SK-N-MC (cell line): ENCODE data around the gene FXN.

ENCODE experiments used
- EZH2 ChIP-seq: fragments of 200-600 bp; sonication (generic); IDR thresholded peaks from one replicate; pipeline ENCODE4 v1.6.1; 2017; ENCODE audit warnings: antibody characterized with exemption
- FOXP2 ChIP-seq: optimal IDR thresholded peaks from 2 replicates; pipeline ENCODE3; 2011; ENCODE audit warnings: mild to moderate bottlenecking, moderate library complexity; ENCODE audit not compliant: insufficient read depth; ENCODE audit errors: extremely low read length, control extremely low read depth
- POLR2AphosphoS5 ChIP-seq: IDR thresholded peaks from 2 replicates; pipeline ENCODE4 v1.6.1; 2012; ENCODE audit warnings: mild to moderate bottlenecking, low read depth, low read length, borderline replicate concordance

GRCh38 chr9:69045821-69046220 lies 10.3 kb downstream of the FXN start:
- TF ChIP-seq EZH2 (no peak), POLR2AphosphoS5 (no peak), FOXP2 (no peak)
